Measurements from ENCODE around the gene AP1S1. TPM values are rescaled to one million over a fixed set of nuclear protein-coding genes. Genes with fewer than 3 reads are reported as not detected.

AP1S1 gene
- total and polyA plus RNA-seq, 2 donors (not counting 3 experiments of a cell fraction or from before 2014, with no cell fraction given), result 93.3 to 106 TPM

DNA sequence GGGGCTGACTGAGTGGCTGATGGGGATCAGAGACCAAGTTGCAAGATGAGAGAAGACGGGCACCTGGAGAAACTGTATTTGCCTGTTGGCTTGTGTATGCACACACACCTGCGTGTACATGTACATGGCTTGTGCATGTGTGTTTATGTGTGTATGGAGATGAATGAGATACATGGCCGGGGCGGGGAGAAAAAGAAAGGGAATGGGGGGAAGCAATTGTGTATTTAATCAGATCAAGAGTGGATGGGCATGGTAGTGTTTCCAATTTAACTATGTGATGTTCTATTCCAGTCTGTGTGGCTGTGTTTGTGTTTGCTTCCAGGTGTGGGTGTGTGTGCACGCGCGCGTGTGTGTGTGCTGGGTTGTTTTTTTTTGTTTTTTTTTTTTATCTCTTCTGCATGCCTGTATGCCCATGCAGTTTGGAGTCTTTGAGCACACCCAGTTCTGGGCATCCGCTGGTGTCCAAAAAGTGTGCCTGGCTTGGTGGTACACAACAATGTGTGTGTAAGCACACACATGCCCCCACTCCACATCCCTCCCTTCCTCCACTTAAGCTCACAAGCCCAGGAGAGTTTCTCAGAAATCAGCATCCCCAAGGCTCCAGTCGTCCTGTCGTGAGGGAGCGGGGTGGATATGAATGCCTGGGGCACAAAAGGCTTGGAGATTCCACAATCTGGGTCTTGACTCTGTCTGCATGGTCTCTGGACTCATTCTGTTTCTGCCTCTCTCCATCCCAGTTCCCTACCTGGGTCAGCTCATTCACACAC lies 13.6 kb downstream of the AP1S1 start:
- TF ChIP-seq MYC (IDR thresholded peaks at IDR 0.05; ENCODE audit: low read depth, low read length), result no peak
- no peak for TF ChIP-seq FOS (IDR thresholded peaks at IDR 0.05; ENCODE audit: borderline replicate concordance, insufficient read depth, low read length)
- TF ChIP-seq EZH2 (IDR thresholded peaks at IDR 0.05; ENCODE audit: borderline replicate concordance, low read depth, low read length, severe bottlenecking), result peak; percentile 15
- no peaks in the 10 kb centered on the region for H3K36me3 ChIP-seq (ENCODE audit: control insufficient read depth in 2 of 2, extremely low read depth in 1 of 2, insufficient read depth in 2 of 2, low read length in 2 of 2)
- intact Hi-C loops (cut with micrococcal nuclease), result loop anchor here (10.0 kb wide), 1 partner anchor 273 kb away; the partner anchor contains the start of gene ACHE
- no peak overlapping the region for H3K4me3 ChIP-seq (replicated peaks in 1 of 3; ENCODE audit: insufficient read depth in 1 of 3, low read depth in 1 of 3, low read length in 3 of 3)
- POLR2A ChIA-PET, result no interaction called here
- DNase-seq (ENCODE audit: low read depth, low spot score) (no peak), FAIRE-seq (no peak)
- H3K79me2 ChIP-seq (ENCODE audit: control insufficient read depth, insufficient read depth, low read length), result no peaks in the 10 kb centered on the region
- H3K27ac ChIP-seq (ENCODE audit: insufficient read depth, low read depth, low read length), result no peak overlapping the region
- H3K27me3 ChIP-seq (ENCODE audit: control insufficient read depth in 2 of 2, insufficient read depth in 2 of 2, low read length in 2 of 2), result peaks cover 76 to 83% of the 10 kb centered on the region in 2 experiments
- CTCF ChIA-PET, result interaction anchor here (1.1 to 1.6 kb wide), 3 partner anchors 11 to 24 kb away, joined by 6 to 17 read pairs (median 7); no protein-coding TSS in a partner anchor
- no peak overlapping the region for H3K9ac ChIP-seq (replicated peaks; ENCODE audit: extremely low read depth, insufficient read depth, low read length)
- H3K4me2 ChIP-seq (ENCODE audit: insufficient read depth, low read length), result no peak overlapping the region
- peaks cover 12% of the 10 kb centered on the region for H3K4me1 ChIP-seq (ENCODE audit: control insufficient read depth, extremely low read depth, insufficient read depth, low read length)
- H2AFZ ChIP-seq (ENCODE audit: low read depth, low read length), result no peak overlapping the region
- H3K9me1 ChIP-seq (replicated peaks; ENCODE audit: control insufficient read depth, extremely low read depth, insufficient read depth, low read length), result no peaks in the 10 kb centered on the region
- H3K9me3 ChIP-seq (replicated peaks; ENCODE audit: control insufficient read depth, insufficient read depth, low read length), result no peaks in the 10 kb centered on the region
- dilution Hi-C loops (cut with MboI; ENCODE audit: extremely low pct_ligation_motif_present, low sequenced_read_pairs), result no loop called here
- no peaks in the 10 kb centered on the region for H4K20me1 ChIP-seq (replicated peaks; ENCODE audit: control insufficient read depth, extremely low read depth, insufficient read depth, low read length)
- no TSS peak for BruUV-seq (replicated peaks)

DNA sequence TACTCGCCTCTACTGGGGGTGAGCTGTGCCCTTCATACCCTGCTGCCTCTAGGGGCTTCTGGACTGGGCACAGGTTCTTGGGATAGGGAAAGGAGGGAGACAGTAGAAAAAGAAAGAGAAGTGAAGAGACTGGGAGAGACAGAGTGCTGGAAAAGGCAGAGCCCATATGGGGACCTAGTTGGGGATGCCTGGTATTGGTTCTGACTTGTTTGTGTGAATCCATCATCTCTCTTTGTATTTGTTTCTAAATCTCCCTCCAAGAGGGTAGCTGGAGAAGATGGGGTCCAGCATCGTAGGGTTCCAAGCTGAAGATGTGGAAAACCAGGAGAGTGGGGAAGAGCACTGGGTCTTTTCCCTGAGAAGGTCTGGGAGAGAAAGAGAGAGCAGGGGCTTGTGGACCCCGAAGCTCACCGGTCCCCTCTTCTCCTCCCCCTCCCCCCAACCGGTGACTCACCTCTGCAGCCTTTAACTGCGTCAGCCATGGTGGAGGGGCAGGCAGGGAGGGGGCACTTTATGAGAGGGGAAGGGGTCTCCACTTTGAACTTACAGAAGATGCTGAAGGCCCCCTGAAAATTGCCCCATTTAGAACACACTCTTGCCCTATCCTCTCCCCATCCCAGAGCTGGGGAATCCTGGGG lies 14.3 kb downstream of the AP1S1 start:
- intact Hi-C loops (cut with micrococcal nuclease) (loop anchor here (1.0 to 10.0 kb wide), 4 partner anchors 24 to 274 kb away; partner anchors contain the start of gene ACHE), dilution Hi-C loops (cut with MboI; ENCODE audit: extremely low pct_ligation_motif_present, low sequenced_read_pairs) (no loop called here)
- TF ChIP-seq FOS (IDR thresholded peaks at IDR 0.05; ENCODE audit: borderline replicate concordance, insufficient read depth, low read length), result peak; percentile 5
- TF ChIP-seq, protein P1, sequence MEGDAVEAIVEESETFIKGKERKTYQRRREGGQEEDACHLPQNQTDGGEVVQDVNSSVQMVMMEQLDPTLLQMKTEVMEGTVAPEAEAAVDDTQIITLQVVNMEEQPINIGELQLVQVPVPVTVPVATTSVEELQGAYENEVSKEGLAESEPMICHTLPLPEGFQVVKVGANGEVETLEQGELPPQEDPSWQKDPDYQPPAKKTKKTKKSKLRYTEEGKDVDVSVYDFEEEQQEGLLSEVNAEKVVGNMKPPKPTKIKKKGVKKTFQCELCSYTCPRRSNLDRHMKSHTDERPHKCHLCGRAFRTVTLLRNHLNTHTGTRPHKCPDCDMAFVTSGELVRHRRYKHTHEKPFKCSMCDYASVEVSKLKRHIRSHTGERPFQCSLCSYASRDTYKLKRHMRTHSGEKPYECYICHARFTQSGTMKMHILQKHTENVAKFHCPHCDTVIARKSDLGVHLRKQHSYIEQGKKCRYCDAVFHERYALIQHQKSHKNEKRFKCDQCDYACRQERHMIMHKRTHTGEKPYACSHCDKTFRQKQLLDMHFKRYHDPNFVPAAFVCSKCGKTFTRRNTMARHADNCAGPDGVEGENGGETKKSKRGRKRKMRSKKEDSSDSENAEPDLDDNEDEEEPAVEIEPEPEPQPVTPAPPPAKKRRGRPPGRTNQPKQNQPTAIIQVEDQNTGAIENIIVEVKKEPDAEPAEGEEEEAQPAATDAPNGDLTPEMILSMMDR (IDR thresholded peaks at IDR 0.05; ENCODE audit: extremely low read depth in 1 of 2, insufficient read depth in 1 of 2, low read depth in 1 of 2, low read length in 2 of 2), result no peak
- no peak for TF ChIP-seq MYC (IDR thresholded peaks at IDR 0.05; ENCODE audit: low read depth, low read length)
- TF ChIP-seq POLR2A (IDR thresholded peaks at IDR 0.05; ENCODE audit: low read depth, low read length), result no peak
- TF ChIP-seq GATA2 (IDR thresholded peaks at IDR 0.05; ENCODE audit: insufficient read depth, insufficient read length, low read depth, low read length), result no peak
- H3K9me3 ChIP-seq (replicated peaks; ENCODE audit: control insufficient read depth, insufficient read depth, low read length), result no peaks in the 10 kb centered on the region
- no peak overlapping the region for H3K27ac ChIP-seq (ENCODE audit: insufficient read depth, low read depth, low read length)
- H3K4me1 ChIP-seq (ENCODE audit: control insufficient read depth, extremely low read depth, insufficient read depth, low read length), result peaks cover 9% of the 10 kb centered on the region
- H3K27me3 ChIP-seq (ENCODE audit: control insufficient read depth in 2 of 2, insufficient read depth in 2 of 2, low read length in 2 of 2), result peaks cover 80 to 87% of the 10 kb centered on the region in 2 experiments
- DNase-seq (ENCODE audit: low read depth, low spot score) (no peak), FAIRE-seq (no peak)
- no peak overlapping the region for H2AFZ ChIP-seq (ENCODE audit: low read depth, low read length)
- H3K79me2 ChIP-seq (ENCODE audit: control insufficient read depth, insufficient read depth, low read length), result no peaks in the 10 kb centered on the region
- POLR2A ChIA-PET, result no interaction called here
- H3K36me3 ChIP-seq (ENCODE audit: control insufficient read depth in 2 of 2, extremely low read depth in 1 of 2, insufficient read depth in 2 of 2, low read length in 2 of 2), result no peaks in the 10 kb centered on the region
- H4K20me1 ChIP-seq (replicated peaks; ENCODE audit: control insufficient read depth, extremely low read depth, insufficient read depth, low read length), result no peaks in the 10 kb centered on the region
- no peak overlapping the region for H3K4me3 ChIP-seq (replicated peaks in 1 of 3; ENCODE audit: insufficient read depth in 1 of 3, low read depth in 1 of 3, low read length in 3 of 3)
- BruUV-seq (replicated peaks), result no TSS peak
- H3K9ac ChIP-seq (replicated peaks; ENCODE audit: extremely low read depth, insufficient read depth, low read length), result no peak overlapping the region
- no peaks in the 10 kb centered on the region for H3K9me1 ChIP-seq (replicated peaks; ENCODE audit: control insufficient read depth, extremely low read depth, insufficient read depth, low read length)
- H3K4me2 ChIP-seq (ENCODE audit: insufficient read depth, low read length), result no peak overlapping the region
- CTCF ChIA-PET, result interaction anchor here (1.1 to 1.6 kb wide), 3 partner anchors 12 to 24 kb away, joined by 6 to 17 read pairs (median 7); no protein-coding TSS in a partner anchor

Data from endothelial cell of umbilical vein (primary cell).